Loucy (cell line): ENCODE results near the gene CDK3.

ENCODE experiments used
- CTCF ChIP-seq: fragments of 200-600 bp; sonication (generic); conservative IDR thresholded peaks from 2 replicates; pipeline ENCODE4 v1.5.1; 2014; ENCODE audit warnings: mild to moderate bottlenecking, antibody characterized with exemption, low read length
- EZH2phosphoT487 ChIP-seq: fragments of 200-600 bp; IDR thresholded peaks from 2 replicates; pipeline ENCODE4 v1.6.1; 2018; ENCODE audit warnings: antibody characterized with exemption, mild to moderate bottlenecking, moderate library complexity, borderline replicate concordance

DNA sequence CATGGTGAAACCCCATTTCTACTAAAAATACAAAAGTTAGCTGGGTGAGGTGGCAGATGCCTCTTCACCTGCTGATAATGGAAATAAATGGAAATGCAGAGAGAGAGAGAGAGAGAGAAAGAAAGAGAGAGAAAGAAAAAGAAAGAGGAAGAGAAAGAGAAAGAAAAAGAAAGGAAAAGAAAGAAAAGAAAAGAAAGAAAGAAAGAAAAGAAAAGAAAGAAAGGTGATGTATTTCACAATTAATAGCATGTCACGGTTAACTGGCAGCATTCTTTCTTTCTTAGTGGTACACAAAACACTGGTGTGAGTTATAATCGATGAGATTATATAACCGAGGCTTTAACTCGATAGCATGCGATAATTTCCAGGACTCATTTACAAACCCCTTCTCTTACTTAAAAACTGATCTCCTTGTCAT, 24.9 kb upstream of the CDK3 start:
- TF ChIP-seq CTCF (no peak), EZH2phosphoT487 (no peak)
